H1 (cell line): ENCODE data around the gene FCF1. TPM values are rescaled to one million over a fixed set of nuclear protein-coding genes. Genes with fewer than 3 reads are reported as not detected.

Experiments
- ATF3 ChIP-seq: IDR thresholded peaks from 2 replicates; pipeline ENCODE4 v1.6.1; 2011; ENCODE audit warnings: low read depth, mild to moderate bottlenecking, low read length; ENCODE audit not compliant: insufficient read depth
- CHD2 ChIP-seq: IDR thresholded peaks from 2 replicates; pipeline ENCODE4 v1.6.1; 2012; ENCODE audit warnings: low read length, improper control_type of control experiment
- CHD7 ChIP-seq: fragments of 300-600 bp; sonication (generic); IDR thresholded peaks from 2 replicates; pipeline ENCODE4 v1.7.1; 2012; ENCODE audit warnings: low read length, moderate library complexity, mild to moderate bottlenecking, inconsistent platforms; ENCODE audit not compliant: insufficient replicate concordance
- EGR1 ChIP-seq: IDR thresholded peaks from 2 replicates; pipeline ENCODE4 v1.6.1; 2011; ENCODE audit warnings: low read depth, low read length, borderline replicate concordance
- GABPA ChIP-seq: IDR thresholded peaks from 2 replicates; pipeline ENCODE4 v1.6.1; 2011; ENCODE audit warnings: mild to moderate bottlenecking, low read length, moderate library complexity, borderline replicate concordance; ENCODE audit not compliant: insufficient read depth
- KDM4A ChIP-seq: IDR thresholded peaks from one replicate; pipeline ENCODE4 v1.7.1; 2012; ENCODE audit warnings: low read depth, mild to moderate bottlenecking, moderate library complexity, low read length, inconsistent platforms; ENCODE audit not compliant: severe bottlenecking
- NRF1 ChIP-seq: IDR thresholded peaks from 2 replicates; pipeline ENCODE4 v1.6.1; 2011; ENCODE audit warnings: mild to moderate bottlenecking, low read depth, low read length, improper control_type of control experiment
- PHF8 ChIP-seq: fragments of 200-600 bp; sonication (generic); conservative IDR thresholded peaks from 2 replicates; pipeline ENCODE4 v1.7.1; 2012; ENCODE audit warnings: low read depth, mild to moderate bottlenecking, inconsistent platforms, low read length, moderate library complexity
- RFX5 ChIP-seq: IDR thresholded peaks from 2 replicates; pipeline ENCODE4 v1.6.1; 2011; ENCODE audit warnings: low read depth, low read length, improper control_type of control experiment, borderline replicate concordance
- SIRT6 ChIP-seq: IDR thresholded peaks from one replicate; pipeline ENCODE4 v1.7.1; 2012; ENCODE audit warnings: low read length, inconsistent platforms
- polyA plus RNA-seq, 7 experiments: library from polyadenylated mRNA; depleted of rRNA in 3 of 7; stranded (reverse) in 5 of 7; unstranded in 2 of 7; fragments of >200 nt in 5 of 7; fragments of 200-250 nt in 2 of 7; gene quantifications; 1 replicate in 5 of 7; 2 replicates in 1 of 7; 4 replicates in 1 of 7; pipeline versions ENCODE4 v1.2.1 to v1.2.3, GENCODE V29; 2011 to 2013; ENCODE audit warnings: missing spikeins in 2 of 7, mixed read lengths in 2 of 7
- total RNA-seq: library from RNA; stranded (reverse); fragmentation: NEBNext Ultra II Directional; extraction: Animal tissue kit (Norgen Biotek cat#: 25700); gene quantifications from 2 replicates; pipeline ENCODE4 v1.2.1, GENCODE V29; 2021

Gene FCF1
- total and polyA plus RNA-seq, 2 of the 8 experiments (the other 6 are each of a cell fraction or from before 2014, with no cell fraction given) = 48.1 to 84.3 TPM

- no peak for TF ChIP-seq CHD7
- TF ChIP-seq PHF8 = no peak
- no peak for TF ChIP-seq GABPA
- TF ChIP-seq SIRT6 = no peak
- TF ChIP-seq EGR1 = no peak
- TF ChIP-seq KDM4A = no peak
- TF ChIP-seq ATF3 = no peak
- no peak for TF ChIP-seq RFX5
- TF ChIP-seq CHD2 = no peak
- no peak for TF ChIP-seq NRF1
Observed at GRCh38 chr14:74697011-74697410, 15.9 kb upstream of the FCF1 start (continued).
